Breast epithelium (tissue), 4 donors: ENCODE results near the gene TMEM170B. TPM values are rescaled to one million over a fixed set of nuclear protein-coding genes. Genes with fewer than 3 reads are reported as not detected.

Experiments used
- DNase-seq, 2 donors: peaks; one replicate each; pipeline ENCODE4 v3.0.0-alpha.2; 2019; ENCODE audit warnings: low spot score in 2 of 2
- H3K27ac ChIP-seq, 2 donors: fragments of 200-600 bp; sonication (generic) in 1 of 2; one replicate each; pipeline ENCODE4 v1.5.1; 2016 to 2019; ENCODE audit warnings: mild to moderate bottlenecking in 1 of 2
- H3K27me3 ChIP-seq, 2 donors: fragments of 200-600 bp; sonication (generic) in 1 of 2; one replicate each; pipeline versions ENCODE4 v1.5.1 to v1.6.0; 2017 to 2019; ENCODE audit warnings: control low read depth in 1 of 2, mild to moderate bottlenecking in 1 of 2
- H3K36me3 ChIP-seq: fragments of 200-600 bp; one replicate; pipeline ENCODE4 v1.5.1; 2019
- H3K4me1 ChIP-seq, 2 donors: fragments of 200-600 bp; sonication (generic); one replicate each; pipeline ENCODE4 v1.5.1; 2016 to 2019; ENCODE audit warnings: control low read depth in 1 of 2
- H3K4me3 ChIP-seq, 3 donors: fragments of 200-600 bp; sonication (generic); 1 replicate in 2 of 3; 2 replicates in 1 of 3; pipeline ENCODE4 v1.5.1; 2016 to 2019; ENCODE audit warnings: mild to moderate bottlenecking in 3 of 3, moderate library complexity in 2 of 3
- H3K9me3 ChIP-seq, 2 donors: fragments of 200-600 bp; sonication (generic) in 1 of 2; one replicate each; pipeline ENCODE4 v1.5.1; 2016 to 2019; ENCODE audit warnings: control low read depth in 1 of 2
- CTCF ChIP-seq, 3 donors: fragments of 450-650 bp; IDR thresholded peaks; one replicate each; pipeline ENCODE4 v1.5.1; 2016 to 2017; ENCODE audit warnings: antibody characterized with exemption in 3 of 3, mild to moderate bottlenecking in 3 of 3, moderate library complexity in 3 of 3
- POLR2A ChIP-seq: fragments of 450-650 bp; IDR thresholded peaks from one replicate; pipeline ENCODE4 v1.6.1; 2016; ENCODE audit warnings: antibody characterized with exemption, mild to moderate bottlenecking, moderate library complexity
- POLR2AphosphoS5 ChIP-seq, 3 donors: sonication (generic); formaldehyde crosslinking; IDR thresholded peaks; one replicate each; pipeline ENCODE4 v1.6.1; 2017; ENCODE audit warnings: antibody characterized with exemption in 3 of 3
- intact Hi-C: fragments of 100-400 bp; cut with DNase I; formaldehyde crosslinking; loops from one replicate; pipeline ENCODE4 v1.15.1; 2023; ENCODE audit warnings: low total_unique reads
- total RNA-seq, 3 donors: library from RNA; depleted of rRNA; stranded (reverse); fragments of >200 nt; gene quantifications; one replicate each; pipeline ENCODE4 v1.1.0, GENCODE V29; 2016

TMEM170B gene
- total RNA-seq, 3 donors from 2014 or later: 4.9 to 15.2 (median 5.6) TPM

- intact Hi-C loops: no loop called here
- Histone ChIP-seq H3K4me3 (no peak overlapping the region), H3K27me3 (no peaks in the 10 kb centered on the region), H3K9me3 (no peaks in the 10 kb centered on the region), H3K27ac (no peak overlapping the region), H3K36me3 (no peaks in the 10 kb centered on the region), H3K4me1 (no peaks in the 10 kb centered on the region)
- no peak for DNase-seq
- TF ChIP-seq POLR2A (no peak), CTCF (IDR thresholded peaks at IDR 0.05) (no peak), POLR2AphosphoS5 (IDR thresholded peaks at IDR 0.05) (no peak)
These were observed 5.5 kb upstream of the TMEM170B start for GRCh38 chr6:11532097-11532496.

GRCh38 chr6:11534561-11534960 lies 3.0 kb upstream of the TMEM170B start:
- H3K4me1 ChIP-seq: no peaks in the 10 kb centered on the region
- H3K27me3 ChIP-seq: no peaks in the 10 kb centered on the region
- TF ChIP-seq POLR2A: no peak
- TF ChIP-seq CTCF (IDR thresholded peaks at IDR 0.05): no peak
- no peak for TF ChIP-seq POLR2AphosphoS5 (IDR thresholded peaks at IDR 0.05)
- no peaks in the 10 kb centered on the region for H3K9me3 ChIP-seq
- no peak for DNase-seq
- no peaks in the 10 kb centered on the region for H3K36me3 ChIP-seq
- no peak overlapping the region for H3K27ac ChIP-seq
- intact Hi-C loops: no loop called here
- H3K4me3 ChIP-seq: no peak overlapping the region

- Histone ChIP-seq H3K36me3 (no peaks in the 10 kb centered on the region), H3K4me3 (no peak overlapping the region), H3K9me3 (no peaks in the 10 kb centered on the region), H3K27me3 (no peaks in the 10 kb centered on the region), H3K4me1 (no peaks in the 10 kb centered on the region), H3K27ac (no peak overlapping the region)
- DNase-seq: no peak
- TF ChIP-seq POLR2AphosphoS5 (IDR thresholded peaks at IDR 0.05) (no peak), CTCF (IDR thresholded peaks at IDR 0.05) (no peak), POLR2A (no peak)
- intact Hi-C loops: no loop called here
These were observed 1.7 kb upstream of the TMEM170B start for GRCh38 chr6:11535801-11536230.

GRCh38 chr6:11536795-11537194 lies 754 bp upstream of the TMEM170B start:
- intact Hi-C loops: no loop called here
- Histone ChIP-seq H3K4me3 (peak overlapping the region; percentile 91 to 97 (median 92)), H3K27me3 (no peaks in the 10 kb centered on the region), H3K36me3 (no peaks in the 10 kb centered on the region), H3K27ac (peak overlapping the region; percentile 79 to 81), H3K9me3 (no peaks in the 10 kb centered on the region), H3K4me1 (no peaks in the 10 kb centered on the region)
- no peak for DNase-seq
- TF ChIP-seq POLR2AphosphoS5 (IDR thresholded peaks at IDR 0.05): no peak
- TF ChIP-seq CTCF (IDR thresholded peaks at IDR 0.05): no peak
- no peak for TF ChIP-seq POLR2A

- H3K4me1 ChIP-seq: no peaks in the 10 kb centered on the region
- H3K4me3 ChIP-seq: peak overlapping the region; percentile 91 to 97 (median 92)
- H3K36me3 ChIP-seq: no peaks in the 10 kb centered on the region
- intact Hi-C loops: no loop called here
- no peak for TF ChIP-seq POLR2AphosphoS5 (IDR thresholded peaks at IDR 0.05)
- TF ChIP-seq POLR2A: no peak
- no peak for TF ChIP-seq CTCF (IDR thresholded peaks at IDR 0.05)
- peak overlapping the region; percentile 79 to 81 for H3K27ac ChIP-seq
- no peaks in the 10 kb centered on the region for H3K27me3 ChIP-seq
- H3K9me3 ChIP-seq: no peaks in the 10 kb centered on the region
- DNase-seq: peak in 1 of 2 donors; percentile 52
These were observed 686 bp downstream of the TMEM170B start for GRCh38 chr6:11538052-11538818.
